Activated CD8-positive, alpha-beta memory T cell treated with anti-CD3 and anti-CD28 coated beads, Interleukin-2, amount 50 U/mL, for 1 hour (primary cell): ENCODE measurements around the gene AP1G1.
"Not testable (repeated sequence)": the region's sequence is repeated elsewhere in the genome, so short reads cannot be mapped to it uniquely, and the experiment has no call there.

Experiments
- DNase-seq: peaks from one replicate; pipeline ENCODE4 v3.0.0-alpha.2; 2020; ENCODE audit errors: extremely low read depth

The AP1G1 gene

DNA sequence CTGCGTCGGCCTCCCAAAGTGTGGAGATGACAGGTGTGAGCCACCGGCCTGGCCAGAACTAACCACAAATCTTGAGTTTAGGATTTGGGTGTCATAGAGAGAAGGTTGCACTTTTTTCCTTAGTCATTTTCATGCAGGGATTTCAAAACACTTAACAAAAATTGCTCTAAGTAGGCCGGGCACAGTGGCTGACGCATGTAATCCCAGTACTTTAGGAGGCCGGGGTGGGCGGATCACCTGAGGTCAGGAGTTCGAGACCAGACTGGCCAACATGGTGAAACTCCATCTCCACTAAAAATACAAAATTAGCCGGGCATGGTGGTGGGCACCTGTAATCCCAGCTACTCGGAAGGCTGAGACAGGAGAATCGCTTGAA is 1.5 kb upstream of the AP1G1 start:
- DNase-seq = not testable (repeated sequence)

DNA sequence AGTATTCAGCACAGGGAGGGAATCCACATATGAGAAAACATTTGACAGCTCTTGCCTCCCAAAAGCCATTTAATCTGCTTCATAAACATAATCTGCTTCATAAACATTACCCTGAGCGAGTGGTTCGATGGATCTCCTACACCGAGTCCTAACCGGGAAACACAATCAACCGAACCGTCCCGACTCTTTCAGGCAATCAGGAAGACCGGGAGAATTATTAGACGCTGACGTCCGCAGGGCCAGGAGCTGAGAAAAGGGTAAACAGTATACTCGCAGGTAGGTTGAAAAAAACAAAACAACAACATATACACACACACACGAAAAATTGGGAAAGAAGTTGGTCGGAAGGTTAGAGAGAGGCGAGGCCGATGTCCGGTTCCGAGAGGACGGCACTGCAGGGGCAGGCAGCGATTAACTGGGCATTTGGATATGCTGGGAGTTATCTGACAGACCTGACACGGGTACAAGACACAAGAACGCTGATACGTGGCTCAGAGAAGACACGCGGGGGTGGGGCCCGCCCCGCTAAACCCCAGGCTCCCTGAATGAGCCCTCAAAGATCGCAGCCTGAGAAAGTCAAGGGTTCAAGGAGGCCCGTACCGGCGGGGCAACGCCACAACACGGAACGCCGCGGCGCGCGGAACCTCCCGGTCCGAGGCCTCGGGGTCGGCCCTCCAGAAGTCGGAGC is 585 bp downstream of the AP1G1 start:
- no peak for DNase-seq

DNA sequence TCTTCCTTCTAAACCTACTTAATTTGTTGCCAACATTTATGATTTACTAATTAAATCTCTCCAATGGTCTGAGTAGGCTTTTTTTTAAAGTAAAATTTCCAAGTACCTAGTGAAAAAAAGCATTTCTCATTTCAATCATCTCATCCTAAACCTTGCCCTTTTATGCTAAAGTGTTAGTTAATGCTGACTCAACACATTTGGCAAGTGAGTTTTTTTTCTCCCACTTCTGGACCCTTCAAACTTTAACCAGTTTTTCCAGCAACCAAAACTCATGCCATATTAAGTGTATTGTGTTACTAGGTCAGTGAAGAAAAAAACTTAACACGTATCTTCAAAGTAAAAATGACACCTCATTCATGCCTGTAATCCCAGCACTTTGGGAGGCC is 5.3 kb downstream of the AP1G1 start:
- DNase-seq = no peak

GRCh38 chr16:71796501-71797097 is 12.0 kb downstream of the AP1G1 start:
- no peak for DNase-seq

DNA sequence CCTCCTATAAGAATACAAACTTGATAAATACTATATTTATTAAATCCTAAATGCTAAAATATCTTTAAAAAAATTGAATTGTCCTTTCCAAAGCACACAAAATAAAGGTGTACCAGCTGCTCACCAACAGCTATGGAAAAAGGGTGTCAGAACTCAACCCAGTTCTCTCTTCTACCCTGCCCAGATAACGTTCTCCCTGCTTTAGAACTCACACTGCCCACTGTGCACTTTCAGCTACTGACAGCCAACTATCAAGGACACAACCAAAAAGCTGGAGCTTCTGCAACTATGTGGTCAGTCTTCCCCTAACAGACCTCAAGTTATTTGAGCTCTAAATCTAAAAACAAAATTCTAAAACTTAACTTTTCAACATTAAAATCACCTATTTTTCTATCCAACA is 13.7 kb downstream of the AP1G1 start:
- DNase-seq = no peak

DNA sequence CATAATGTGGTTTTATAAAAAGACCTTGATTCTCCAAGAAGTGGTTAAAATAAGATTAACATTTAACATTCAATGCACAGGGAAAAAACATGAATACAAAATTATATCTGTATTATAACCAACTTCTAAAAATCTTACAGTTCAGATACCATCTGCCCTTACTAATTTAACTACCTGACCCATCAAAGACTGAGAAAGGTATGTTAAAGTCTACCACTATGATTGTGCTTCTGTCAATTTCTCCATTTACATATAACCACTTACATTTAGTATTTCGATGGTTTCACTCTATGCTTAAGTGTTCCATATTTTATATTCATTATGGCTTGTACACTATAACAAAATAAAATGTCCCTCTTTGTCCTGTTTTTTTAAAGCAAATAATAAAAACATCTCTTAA is 14.6 kb downstream of the AP1G1 start:
- DNase-seq = no peak

GRCh38 chr16:71792176-71792575 is 16.5 kb downstream of the AP1G1 start:
- no peak for DNase-seq

GRCh38 chr16:71790329-71790728 is 18.3 kb downstream of the AP1G1 start:
- not testable (repeated sequence) for DNase-seq

GRCh38 chr16:71789136-71789535 is 19.5 kb downstream of the AP1G1 start:
- DNase-seq = no peak

GRCh38 chr16:71788578-71788977 is 20.1 kb downstream of the AP1G1 start:
- no peak for DNase-seq

DNA sequence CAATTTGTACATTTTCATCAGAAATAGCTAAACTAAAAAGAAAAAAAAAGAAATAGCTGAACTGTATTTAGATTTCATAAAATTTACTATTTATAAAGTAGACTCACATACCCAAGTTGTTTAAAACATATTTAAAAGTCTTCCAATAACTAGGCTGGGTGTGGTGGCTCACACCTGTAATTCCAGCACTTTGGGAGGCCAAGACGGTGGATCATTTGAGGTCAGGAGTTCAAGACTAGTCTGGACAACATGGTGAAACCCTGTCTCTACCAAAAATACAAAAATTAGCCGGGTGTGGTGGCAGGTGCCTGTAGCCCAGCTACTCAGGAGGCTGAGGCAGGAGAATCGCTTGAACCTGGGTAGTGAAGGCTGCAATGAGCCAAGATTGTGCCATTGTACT is 23.5 kb downstream of the AP1G1 start:
- not testable (repeated sequence) for DNase-seq

DNA sequence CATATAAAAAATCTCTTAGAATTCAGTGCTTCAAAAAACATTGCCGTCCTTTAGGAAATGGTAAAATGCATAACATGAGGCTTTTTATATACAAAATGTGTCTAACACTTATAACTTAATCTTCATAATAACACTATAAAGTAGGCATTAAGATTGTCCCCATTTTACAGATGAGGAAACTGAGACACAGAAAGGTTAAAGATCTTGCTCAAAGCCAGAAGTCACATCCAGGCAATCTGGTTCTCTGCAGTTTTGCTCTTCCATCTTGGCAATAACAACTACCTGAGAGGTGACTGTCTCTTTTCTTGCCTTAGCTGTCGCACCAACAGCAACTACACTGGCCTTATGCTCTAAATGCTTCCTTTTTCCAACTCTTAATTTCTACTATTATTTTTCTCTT is 24.5 kb downstream of the AP1G1 start:
- no peak for DNase-seq

GRCh38 chr16:71781741-71782140 is 26.9 kb downstream of the AP1G1 start:
- DNase-seq = no peak

DNA sequence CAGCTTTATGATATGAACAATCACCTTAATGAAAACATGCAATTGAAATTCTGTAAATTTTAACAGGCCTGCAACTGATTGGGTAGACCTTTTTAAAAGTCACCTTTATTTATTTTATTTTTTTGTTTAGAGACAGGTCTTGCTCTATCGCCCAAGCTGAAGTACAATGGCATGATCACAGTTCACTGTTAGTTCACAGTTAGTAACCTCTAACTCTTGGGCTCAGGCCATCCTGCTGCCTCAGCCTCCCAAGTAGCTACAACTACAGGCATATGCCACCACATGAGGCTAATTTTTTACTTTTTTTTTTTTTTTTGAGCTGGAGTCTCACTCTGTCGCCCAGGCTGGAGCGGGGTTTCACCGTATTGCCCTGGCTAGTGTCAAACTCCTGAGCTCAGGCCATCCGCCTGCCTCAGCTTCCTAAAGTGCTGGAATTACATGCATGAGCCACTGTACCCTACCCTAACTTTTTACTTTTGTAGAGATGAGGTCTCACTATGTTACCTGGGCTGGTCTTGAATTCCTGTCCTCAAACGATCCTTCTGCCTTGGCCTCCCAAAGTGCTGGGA is 28.0 kb downstream of the AP1G1 start:
- no peak for DNase-seq

GRCh38 chr16:71778780-71779179 is 29.9 kb downstream of the AP1G1 start:
- no peak for DNase-seq

DNA sequence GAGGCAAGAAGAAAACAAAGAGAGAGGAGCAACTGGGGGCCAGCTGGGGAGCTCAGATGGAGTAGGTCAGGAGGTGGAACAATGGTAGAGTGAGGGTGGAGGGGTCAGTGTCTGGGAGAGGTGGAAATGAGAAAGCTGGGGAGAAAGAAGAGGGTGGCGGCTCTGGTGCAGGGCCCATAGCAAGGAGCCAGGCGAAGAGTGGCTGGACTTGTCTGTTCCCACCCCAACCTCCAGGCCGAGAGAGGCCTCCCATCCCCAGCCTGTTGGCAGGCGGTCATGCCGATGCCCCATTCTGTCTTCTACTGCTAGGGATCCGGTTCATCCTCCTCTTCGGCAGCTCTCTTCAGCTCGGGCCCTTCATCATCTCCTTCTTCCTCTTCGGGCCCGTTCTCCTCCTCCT is 31.3 kb downstream of the AP1G1 start:
- DNase-seq = no peak

GRCh38 chr16:71775949-71776348 is 32.7 kb downstream of the AP1G1 start:
- no peak for DNase-seq

DNA sequence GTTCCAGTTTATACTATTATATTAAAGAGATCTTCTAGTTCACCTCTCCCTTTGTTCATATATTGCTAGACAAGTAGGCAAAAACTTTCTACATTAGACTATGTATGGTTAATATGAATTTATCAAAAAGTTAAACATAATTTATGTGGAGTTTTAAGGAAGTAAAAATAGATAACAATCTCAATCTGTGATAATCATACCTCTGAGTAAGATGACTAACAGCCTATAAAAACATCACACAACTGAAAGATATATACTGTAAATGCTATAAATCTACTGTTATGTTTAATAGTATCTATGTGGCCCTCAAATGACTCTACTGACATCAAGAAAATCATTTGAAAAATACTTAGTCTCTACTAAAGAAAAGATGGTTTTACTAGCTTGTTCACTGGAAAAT is 37.1 kb downstream of the AP1G1 start:
- no peak for DNase-seq

DNA sequence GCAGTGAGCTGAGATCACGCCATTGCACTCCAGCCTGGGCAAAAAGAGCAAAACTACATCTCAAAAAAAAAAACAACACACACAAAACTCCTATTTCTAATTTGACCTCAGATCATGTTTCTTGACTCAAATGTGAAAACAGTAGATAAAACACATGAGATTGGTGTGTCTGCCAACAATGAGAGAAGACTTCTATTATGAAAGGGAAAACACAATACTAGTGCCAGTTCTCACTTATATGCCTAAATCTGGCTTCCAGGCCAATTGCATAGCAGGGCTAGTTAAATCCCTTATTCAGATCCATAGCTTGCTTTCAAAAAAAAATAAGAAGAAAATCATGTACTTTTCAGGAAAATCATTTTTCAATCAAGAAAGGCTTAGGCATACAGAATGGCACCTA is 39.4 kb downstream of the AP1G1 start:
- DNase-seq = no peak

DNA sequence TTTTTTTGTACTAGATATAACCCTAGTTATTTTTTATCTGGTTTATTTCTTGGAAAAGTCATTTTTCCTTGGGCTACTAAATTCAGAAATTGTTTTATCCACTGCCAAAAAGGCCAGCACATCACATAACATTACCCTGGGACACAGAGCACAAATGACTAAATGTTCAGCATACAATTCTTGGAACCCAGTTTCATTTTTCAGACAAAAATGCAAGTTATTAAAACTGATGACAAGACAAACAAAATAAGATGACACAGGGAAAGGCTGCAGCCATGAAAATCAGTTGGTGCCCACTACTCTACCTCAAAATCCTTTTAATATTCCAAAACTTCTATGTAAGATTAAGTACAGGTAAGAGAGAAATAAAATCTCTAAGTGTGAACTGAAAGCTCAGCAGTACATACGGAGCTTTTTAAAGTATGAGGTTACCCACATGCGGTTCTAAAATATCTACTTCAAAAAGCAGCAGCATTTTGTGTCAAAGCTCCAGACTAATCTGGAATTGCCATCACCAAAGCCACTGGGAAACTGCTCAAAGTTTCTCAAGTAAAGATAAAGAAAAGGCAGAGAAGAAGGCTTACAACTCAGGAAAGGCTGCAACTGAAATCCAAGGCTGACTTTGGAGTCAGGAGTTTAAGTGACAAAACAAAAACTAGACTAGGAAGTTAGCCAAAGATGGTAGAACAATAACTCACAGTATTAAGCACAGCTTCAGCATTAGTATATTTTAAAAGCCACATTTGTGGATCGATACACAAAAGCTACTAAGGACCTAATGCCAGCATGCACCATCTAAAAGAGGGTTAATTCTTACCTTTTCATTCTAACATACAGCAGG is 41.4 kb downstream of the AP1G1 start:
- DNase-seq = no peak

- no peak for DNase-seq
Measured at GRCh38 chr16:71762186-71762585, 46.4 kb downstream of the AP1G1 start.

- DNase-seq = no peak
Measured at GRCh38 chr16:71761097-71761496, 47.5 kb downstream of the AP1G1 start.

- DNase-seq = no peak
Measured at GRCh38 chr16:71758293-71758760, 50.3 kb downstream of the AP1G1 start.
